Testis (tissue), 3 donors: ENCODE results near the gene ACSBG1. TPM values are rescaled to one million over a fixed set of nuclear protein-coding genes. Genes with fewer than 3 reads are reported as not detected.

ENCODE experiments used
- DNase-seq: peaks from one replicate; pipeline ENCODE4 v3.0.0-alpha.2; 2019
- H3K27ac ChIP-seq, 2 donors: fragments of 200-600 bp; sonication (generic); one replicate each; pipeline ENCODE4 v1.5.1; 2019
- H3K27me3 ChIP-seq: fragments of 200-600 bp; sonication (generic); one replicate; pipeline ENCODE4 v1.5.1; 2019
- H3K36me3 ChIP-seq: fragments of 200-600 bp; sonication (generic); one replicate; pipeline ENCODE4 v1.5.1; 2017; ENCODE audit warnings: low read depth; ENCODE audit errors: missing control alignments
- H3K4me1 ChIP-seq: fragments of 200-600 bp; sonication (generic); one replicate; pipeline ENCODE4 v1.5.1; 2019
- H3K4me3 ChIP-seq, 2 donors: fragments of 200-600 bp; sonication (generic); one replicate each; pipeline ENCODE4 v1.5.1; 2017 to 2019
- H3K9me3 ChIP-seq: fragments of 200-600 bp; sonication (generic); one replicate; pipeline ENCODE4 v1.5.1; 2017
- POLR2A ChIP-seq: fragments of 450-650 bp; IDR thresholded peaks from one replicate; pipeline ENCODE4 v1.6.1; 2017; ENCODE audit warnings: antibody characterized with exemption, mild to moderate bottlenecking, moderate library complexity
- WGBS, 2 donors: methylation state at CpG; one replicate each; pipeline ENCODE4 v1.1.5; 2018; 5-methylcytosine and 5-hydroxymethylcytosine counted together
- intact Hi-C: fragments of 100-400 bp; cut with DNase I; formaldehyde crosslinking; loops from one replicate; pipeline ENCODE4 v1.15.1; 2023; ENCODE audit warnings: low total_unique reads
- polyA plus RNA-seq: library from polyadenylated mRNA; stranded (reverse); fragments of 350-450 nt; fragmentation: Illumina TruSeq; extraction: RNeasy Lipid Tissue Mini Kit (QIAGEN cat#74804); gene quantifications from one replicate; pipeline ENCODE4 v1.2.3, GENCODE V29; 2014; ENCODE audit warnings: low read depth, low replicate concordance; ENCODE audit not compliant: insufficient read depth
- total RNA-seq, 2 donors: library from RNA; depleted of rRNA; stranded (reverse); fragments of >200 nt; gene quantifications; one replicate each; pipeline ENCODE4 v1.2.3, GENCODE V29; 2016
- TF ChIP-seq, protein P1 (sequence below), 3 experiments: fragments of 450-650 bp in 2 of 3; fragments of 200-600 bp in 1 of 3; sonication (generic) in 1 of 3; IDR thresholded peaks; one replicate each; pipeline ENCODE4 v1.5.1; 2016 to 2019; ENCODE audit warnings: antibody characterized with exemption in 3 of 3, mild to moderate bottlenecking in 2 of 3, moderate library complexity in 1 of 3

Gene ACSBG1
- total and polyA plus RNA-seq, 3 donors from 2014 or later = 12.2 to 25.2 (median 14.8) TPM

- H3K36me3 ChIP-seq = no peaks in the 10 kb centered on the region
- no peak for TF ChIP-seq POLR2A
- TF ChIP-seq, protein P1, sequence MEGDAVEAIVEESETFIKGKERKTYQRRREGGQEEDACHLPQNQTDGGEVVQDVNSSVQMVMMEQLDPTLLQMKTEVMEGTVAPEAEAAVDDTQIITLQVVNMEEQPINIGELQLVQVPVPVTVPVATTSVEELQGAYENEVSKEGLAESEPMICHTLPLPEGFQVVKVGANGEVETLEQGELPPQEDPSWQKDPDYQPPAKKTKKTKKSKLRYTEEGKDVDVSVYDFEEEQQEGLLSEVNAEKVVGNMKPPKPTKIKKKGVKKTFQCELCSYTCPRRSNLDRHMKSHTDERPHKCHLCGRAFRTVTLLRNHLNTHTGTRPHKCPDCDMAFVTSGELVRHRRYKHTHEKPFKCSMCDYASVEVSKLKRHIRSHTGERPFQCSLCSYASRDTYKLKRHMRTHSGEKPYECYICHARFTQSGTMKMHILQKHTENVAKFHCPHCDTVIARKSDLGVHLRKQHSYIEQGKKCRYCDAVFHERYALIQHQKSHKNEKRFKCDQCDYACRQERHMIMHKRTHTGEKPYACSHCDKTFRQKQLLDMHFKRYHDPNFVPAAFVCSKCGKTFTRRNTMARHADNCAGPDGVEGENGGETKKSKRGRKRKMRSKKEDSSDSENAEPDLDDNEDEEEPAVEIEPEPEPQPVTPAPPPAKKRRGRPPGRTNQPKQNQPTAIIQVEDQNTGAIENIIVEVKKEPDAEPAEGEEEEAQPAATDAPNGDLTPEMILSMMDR (IDR thresholded peaks at IDR 0.05) = no peak
- no peaks in the 10 kb centered on the region for H3K9me3 ChIP-seq
- intact Hi-C loops = no loop called here
- H3K27me3 ChIP-seq = no peaks in the 10 kb centered on the region
- WGBS, 2 donors = 91 to 92% methylated on average over 4 of the region's 4 CpGs
- H3K27ac ChIP-seq = no peak overlapping the region
- no peak for DNase-seq
- peaks cover 8% of the 10 kb centered on the region for H3K4me1 ChIP-seq
- no peak overlapping the region for H3K4me3 ChIP-seq
Measured at GRCh38 chr15:78146425-78147154, 87.8 kb downstream of the ACSBG1 start.

DNA sequence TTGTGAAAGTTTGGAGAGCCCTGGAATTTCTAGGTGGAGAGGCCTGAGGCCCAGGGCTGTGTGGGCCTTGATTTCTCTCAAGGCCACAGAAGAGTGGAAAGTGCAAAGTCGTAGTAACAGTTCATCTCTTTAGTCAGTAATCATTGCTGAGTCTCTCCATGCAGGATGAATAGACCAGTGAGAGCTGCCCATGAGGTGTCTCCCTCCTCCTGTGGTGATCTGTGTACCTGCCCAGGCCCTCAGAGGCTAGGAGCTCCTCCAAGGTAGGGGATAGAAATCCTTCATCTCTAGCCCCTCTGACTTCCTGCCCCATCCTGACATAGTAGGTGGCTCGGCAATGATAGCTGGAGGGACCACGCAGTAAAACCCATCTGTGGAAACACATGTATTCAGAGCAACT, 92.0 kb downstream of the ACSBG1 start:
- H3K9me3 ChIP-seq = no peaks in the 10 kb centered on the region
- H3K27ac ChIP-seq = no peak overlapping the region
- no peaks in the 10 kb centered on the region for H3K27me3 ChIP-seq
- intact Hi-C loops = no loop called here
- TF ChIP-seq POLR2A = no peak
- TF ChIP-seq, protein P1 (IDR thresholded peaks at IDR 0.05) = no peak
- H3K4me3 ChIP-seq = no peak overlapping the region
- no peak for DNase-seq
- H3K4me1 ChIP-seq = no peaks in the 10 kb centered on the region
- WGBS, 2 donors = 86 to 91% methylated on average over 3 of the region's 3 CpGs
- H3K36me3 ChIP-seq = no peaks in the 10 kb centered on the region

GRCh38 chr15:78140292-78140691, 94.1 kb downstream of the ACSBG1 start:
- no peaks in the 10 kb centered on the region for H3K4me1 ChIP-seq
- H3K4me3 ChIP-seq = no peak overlapping the region
- H3K27ac ChIP-seq = no peak overlapping the region
- H3K9me3 ChIP-seq = no peaks in the 10 kb centered on the region
- DNase-seq = no peak
- no peaks in the 10 kb centered on the region for H3K36me3 ChIP-seq
- intact Hi-C loops = no loop called here
- TF ChIP-seq, protein P1 (IDR thresholded peaks at IDR 0.05) = no peak
- TF ChIP-seq POLR2A = no peak
- H3K27me3 ChIP-seq = no peaks in the 10 kb centered on the region

DNA sequence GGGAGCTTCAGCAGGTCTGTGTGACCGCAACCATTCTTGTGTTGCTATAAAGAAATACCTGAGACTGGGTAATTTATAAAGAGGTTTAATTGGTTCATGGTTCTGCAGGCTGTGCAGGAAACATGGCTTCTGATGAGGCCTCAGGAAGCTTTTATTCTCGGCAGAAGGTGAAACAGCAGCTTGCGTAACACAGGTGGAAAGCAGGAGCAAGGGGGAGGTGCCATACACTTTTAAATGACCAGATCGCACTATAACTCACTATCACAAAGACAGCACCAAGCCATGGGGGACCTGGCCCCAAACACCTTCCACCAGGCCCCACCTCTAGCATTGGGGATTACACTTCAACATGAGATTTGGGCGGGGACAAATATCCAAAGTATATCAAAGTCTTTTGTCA, 94.8 kb downstream of the ACSBG1 start:
- no peaks in the 10 kb centered on the region for H3K4me1 ChIP-seq
- H3K27me3 ChIP-seq = no peaks in the 10 kb centered on the region
- no peak for DNase-seq
- H3K4me3 ChIP-seq = no peak overlapping the region
- no peaks in the 10 kb centered on the region for H3K36me3 ChIP-seq
- intact Hi-C loops = no loop called here
- no peak overlapping the region for H3K27ac ChIP-seq
- TF ChIP-seq POLR2A = no peak
- TF ChIP-seq, protein P1 (IDR thresholded peaks at IDR 0.05) = no peak
- WGBS, 2 donors = 95 to 98% methylated on average over 5 of the region's 5 CpGs
- H3K9me3 ChIP-seq = no peaks in the 10 kb centered on the region

DNA sequence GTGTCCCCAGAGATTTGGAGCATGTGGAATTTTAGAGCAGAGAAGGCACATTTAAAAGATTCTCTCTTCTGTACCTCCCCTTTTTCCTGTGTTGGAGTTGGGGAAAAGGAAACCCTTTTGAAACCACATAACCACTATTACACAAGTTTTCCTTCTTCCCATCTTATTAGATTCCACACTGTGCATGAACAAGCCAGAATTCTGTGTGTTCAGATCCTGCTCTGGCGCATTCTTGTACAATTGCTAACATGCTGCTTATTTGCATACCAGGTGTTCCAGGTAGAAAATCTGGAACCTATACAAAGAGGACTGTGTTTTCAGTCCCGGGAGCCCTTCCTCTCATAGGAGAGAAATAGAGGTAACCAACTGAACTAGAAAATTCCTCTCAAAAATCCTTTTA, 100.6 kb downstream of the ACSBG1 start:
- peaks cover 10% of the 10 kb centered on the region for H3K4me1 ChIP-seq
- TF ChIP-seq, protein P1 (IDR thresholded peaks at IDR 0.05) = no peak
- TF ChIP-seq POLR2A = no peak
- no peaks in the 10 kb centered on the region for H3K27me3 ChIP-seq
- intact Hi-C loops = no loop called here
- no peak overlapping the region for H3K27ac ChIP-seq
- H3K9me3 ChIP-seq = no peaks in the 10 kb centered on the region
- H3K4me3 ChIP-seq = no peak overlapping the region
- 96 to 100% methylated on average over 2 of the region's 2 CpGs for WGBS, 2 donors
- DNase-seq = no peak
- no peaks in the 10 kb centered on the region for H3K36me3 ChIP-seq
